Parathyroid adenoma (tissue), 2 donors: ENCODE results near the gene TAS2R1.

Experiments
- H2AFZ ChIP-seq: fragments of 300-600 bp; sonication (generic); one replicate; pipeline ENCODE4 v1.7.0; 2017; ENCODE audit warnings: antibody characterized with exemption, mild to moderate bottlenecking
- H3K27ac ChIP-seq: fragments of 300-600 bp; sonication (generic); one replicate; pipeline ENCODE4 v1.7.0; 2017
- H3K27me3 ChIP-seq: fragments of 300-600 bp; sonication (generic); one replicate; pipeline ENCODE4 v1.7.0; 2017; ENCODE audit warnings: low read length; ENCODE audit not compliant: control insufficient read depth, insufficient read depth
- H3K36me3 ChIP-seq: fragments of 300-600 bp; sonication (generic); one replicate; pipeline ENCODE4 v1.7.0; 2017; ENCODE audit warnings: low read length; ENCODE audit not compliant: control insufficient read depth, insufficient read depth
- H3K4me1 ChIP-seq: fragments of 300-600 bp; sonication (generic); one replicate; pipeline ENCODE4 v1.7.0; 2017; ENCODE audit warnings: control low read depth
- H3K4me2 ChIP-seq: fragments of 300-600 bp; sonication (generic); one replicate; pipeline ENCODE4 v1.7.0; 2017; ENCODE audit warnings: low read length
- H3K4me3 ChIP-seq: fragments of 300-600 bp; sonication (generic); one replicate; pipeline ENCODE4 v1.7.0; 2017; ENCODE audit warnings: low read depth, low read length
- H3K79me2 ChIP-seq: fragments of 300-600 bp; sonication (generic); one replicate; pipeline ENCODE4 v1.7.0; 2017; ENCODE audit warnings: control low read depth
- H3K9ac ChIP-seq: fragments of 300-600 bp; sonication (generic); one replicate; pipeline ENCODE4 v1.7.0; 2017; ENCODE audit warnings: mild to moderate bottlenecking
- H3K9me3 ChIP-seq: fragments of 300-600 bp; sonication (generic); one replicate; pipeline ENCODE4 v1.7.0; 2017; ENCODE audit warnings: low read length; ENCODE audit not compliant: control insufficient read depth
- CTCF ChIP-seq: fragments of 300-600 bp; sonication (generic); IDR thresholded peaks from one replicate; pipeline ENCODE4 v1.7.0; 2017; ENCODE audit warnings: antibody characterized with exemption, mild to moderate bottlenecking
- donor health status: primary hyperparathyroidism.

Gene TAS2R1

GRCh38 chr5:9625731-9626130 lies 4.4 kb downstream of the TAS2R1 start:
- H3K36me3 ChIP-seq = no peaks in the 10 kb centered on the region
- no peak overlapping the region for H3K27ac ChIP-seq
- no peak overlapping the region for H3K4me2 ChIP-seq
- H3K4me1 ChIP-seq = no peaks in the 10 kb centered on the region
- H3K79me2 ChIP-seq = no peaks in the 10 kb centered on the region
- H3K9me3 ChIP-seq = no peaks in the 10 kb centered on the region
- no peak overlapping the region for H3K9ac ChIP-seq
- no peak for TF ChIP-seq CTCF
- no peak overlapping the region for H2AFZ ChIP-seq
- H3K4me3 ChIP-seq = no peak overlapping the region
- no peaks in the 10 kb centered on the region for H3K27me3 ChIP-seq

- Histone ChIP-seq H3K4me3 (no peak overlapping the region), H3K36me3 (no peaks in the 10 kb centered on the region), H3K4me1 (no peaks in the 10 kb centered on the region), H3K9ac (no peak overlapping the region), H3K9me3 (no peaks in the 10 kb centered on the region), H2AFZ (no peak overlapping the region), H3K79me2 (no peaks in the 10 kb centered on the region), H3K27me3 (no peaks in the 10 kb centered on the region), H3K27ac (no peak overlapping the region), H3K4me2 (no peak overlapping the region)
- no peak for TF ChIP-seq CTCF
These were observed 4.9 kb downstream of the TAS2R1 start for GRCh38 chr5:9625286-9625685.

GRCh38 chr5:9624196-9624947 lies 5.8 kb downstream of the TAS2R1 start:
- Histone ChIP-seq H3K27ac (no peak overlapping the region), H3K4me1 (no peaks in the 10 kb centered on the region), H3K79me2 (no peaks in the 10 kb centered on the region), H3K27me3 (no peaks in the 10 kb centered on the region), H3K4me3 (no peak overlapping the region), H3K9me3 (no peaks in the 10 kb centered on the region), H2AFZ (no peak overlapping the region), H3K36me3 (no peaks in the 10 kb centered on the region), H3K9ac (no peak overlapping the region), H3K4me2 (no peak overlapping the region)
- no peak for TF ChIP-seq CTCF

GRCh38 chr5:9623661-9624060 lies 6.5 kb downstream of the TAS2R1 start:
- H2AFZ ChIP-seq = no peak overlapping the region
- no peak for TF ChIP-seq CTCF
- no peak overlapping the region for H3K9ac ChIP-seq
- H3K4me3 ChIP-seq = no peak overlapping the region
- no peak overlapping the region for H3K4me2 ChIP-seq
- no peaks in the 10 kb centered on the region for H3K9me3 ChIP-seq
- no peak overlapping the region for H3K27ac ChIP-seq
- no peaks in the 10 kb centered on the region for H3K4me1 ChIP-seq
- H3K36me3 ChIP-seq = no peaks in the 10 kb centered on the region
- H3K79me2 ChIP-seq = no peaks in the 10 kb centered on the region
- H3K27me3 ChIP-seq = no peaks in the 10 kb centered on the region

- H3K4me3 ChIP-seq = no peak overlapping the region
- H3K9ac ChIP-seq = no peak overlapping the region
These were observed 7.2 kb downstream of the TAS2R1 start for GRCh38 chr5:9622971-9623421.

More at GRCh38 chr5:9622971-9623421, 7.2 kb downstream of the TAS2R1 start:
- Histone ChIP-seq H3K4me2 (no peak overlapping the region), H2AFZ (no peak overlapping the region), H3K36me3 (no peaks in the 10 kb centered on the region), H3K79me2 (no peaks in the 10 kb centered on the region), H3K27ac (no peak overlapping the region), H3K4me1 (no peaks in the 10 kb centered on the region), H3K9me3 (no peaks in the 10 kb centered on the region), H3K27me3 (no peaks in the 10 kb centered on the region)
- TF ChIP-seq CTCF = no peak
